ENCODE measurements around the gene SRCIN1.

DNA sequence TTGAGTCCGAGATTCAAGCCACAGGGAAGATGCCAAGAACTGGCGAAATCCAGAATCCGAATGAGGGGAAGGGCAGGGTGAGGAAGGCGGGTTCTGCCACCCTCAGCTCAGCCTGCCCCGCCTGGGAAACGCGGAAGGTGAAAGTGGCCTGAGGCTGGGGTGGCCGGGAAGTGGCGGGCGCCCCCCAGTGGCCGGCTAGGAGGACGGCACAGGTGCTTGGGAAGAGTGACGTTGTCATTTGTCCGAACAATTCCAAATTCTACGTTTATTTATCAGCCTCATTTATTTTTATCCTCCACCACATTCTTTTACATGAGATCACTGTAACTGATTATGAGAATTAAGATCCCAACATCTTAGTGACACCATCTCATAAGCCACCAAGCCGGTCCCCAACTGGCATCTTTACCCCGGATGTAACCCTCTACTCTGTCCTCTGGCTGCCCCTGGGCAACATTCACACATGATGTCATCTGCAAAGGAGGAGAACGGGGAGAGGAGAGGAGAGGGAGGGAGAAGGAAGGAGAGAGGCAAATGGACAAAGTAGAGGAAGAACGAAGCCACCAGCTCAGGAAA is 21.3 kb downstream of the SRCIN1 start:
- TF ChIP-seq POLR2A (IDR thresholded peaks at IDR 0.05), result no peak
- TF ChIP-seq, protein P1, sequence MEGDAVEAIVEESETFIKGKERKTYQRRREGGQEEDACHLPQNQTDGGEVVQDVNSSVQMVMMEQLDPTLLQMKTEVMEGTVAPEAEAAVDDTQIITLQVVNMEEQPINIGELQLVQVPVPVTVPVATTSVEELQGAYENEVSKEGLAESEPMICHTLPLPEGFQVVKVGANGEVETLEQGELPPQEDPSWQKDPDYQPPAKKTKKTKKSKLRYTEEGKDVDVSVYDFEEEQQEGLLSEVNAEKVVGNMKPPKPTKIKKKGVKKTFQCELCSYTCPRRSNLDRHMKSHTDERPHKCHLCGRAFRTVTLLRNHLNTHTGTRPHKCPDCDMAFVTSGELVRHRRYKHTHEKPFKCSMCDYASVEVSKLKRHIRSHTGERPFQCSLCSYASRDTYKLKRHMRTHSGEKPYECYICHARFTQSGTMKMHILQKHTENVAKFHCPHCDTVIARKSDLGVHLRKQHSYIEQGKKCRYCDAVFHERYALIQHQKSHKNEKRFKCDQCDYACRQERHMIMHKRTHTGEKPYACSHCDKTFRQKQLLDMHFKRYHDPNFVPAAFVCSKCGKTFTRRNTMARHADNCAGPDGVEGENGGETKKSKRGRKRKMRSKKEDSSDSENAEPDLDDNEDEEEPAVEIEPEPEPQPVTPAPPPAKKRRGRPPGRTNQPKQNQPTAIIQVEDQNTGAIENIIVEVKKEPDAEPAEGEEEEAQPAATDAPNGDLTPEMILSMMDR (IDR thresholded peaks at IDR 0.05), result peak; percentile 90 to 96 (median 95)
